HG02970 (cell line): ENCODE measurements around the gene ITGAV.

Experiments
- ATAC-seq: cut with Tn5 transposase; IDR thresholded peaks from one replicate; pipeline ENCODE4 v1.9.1; 2021; ENCODE audit warnings: mild to moderate bottlenecking, moderate library complexity, moderate number of reproducible peaks; ENCODE audit not compliant: unreplicated experiment, low FRiP score

ITGAV gene

GRCh38 chr2:186709529-186710450, 119.9 kb downstream of the ITGAV start:
- no peak for ATAC-seq

- no peak for ATAC-seq
These were observed 123.8 kb downstream of the ITGAV start for GRCh38 chr2:186713691-186714090.

GRCh38 chr2:186714611-186715010, 124.8 kb downstream of the ITGAV start:
- ATAC-seq, result no peak

- no peak for ATAC-seq
These were observed 126.1 kb downstream of the ITGAV start for GRCh38 chr2:186716004-186716403.

- ATAC-seq, result no peak
These were observed 127.0 kb downstream of the ITGAV start for GRCh38 chr2:186716899-186717298.

- ATAC-seq, result no peak
These were observed 127.6 kb downstream of the ITGAV start for GRCh38 chr2:186717320-186718007.

GRCh38 chr2:186718122-186718521, 128.3 kb downstream of the ITGAV start:
- no peak for ATAC-seq

- no peak for ATAC-seq
These were observed 129.0 kb downstream of the ITGAV start for GRCh38 chr2:186718903-186719302.

GRCh38 chr2:186721956-186722355, 132.1 kb downstream of the ITGAV start:
- ATAC-seq, result no peak

GRCh38 chr2:186724736-186725135, 134.9 kb downstream of the ITGAV start:
- no peak for ATAC-seq

- no peak for ATAC-seq
These were observed 135.9 kb downstream of the ITGAV start for GRCh38 chr2:186725783-186726182.

- ATAC-seq, result no peak
These were observed 137.1 kb downstream of the ITGAV start for GRCh38 chr2:186726938-186727337.

- ATAC-seq, result no peak
These were observed 138.8 kb downstream of the ITGAV start for GRCh38 chr2:186728631-186729030.
